SK-N-SH (cell line): ENCODE results near the gene HMGB1. TPM values are rescaled to one million over a fixed set of nuclear protein-coding genes. Genes with fewer than 3 reads are reported as not detected.

Experiments
- CTCF ChIA-PET: fragments of 300-600, 350-600 bp; formaldehyde crosslinking; extraction: SDS; loops from one replicate; lab custom pipeline; 2021; lab: Yijun Ruan, JAX
- POLR2A ChIA-PET: fragments of 350-600 bp; sonication (Branson Sonifier 250); formaldehyde crosslinking; extraction: SDS; loops from one replicate; lab custom pipeline; 2020; ENCODE audit warnings: antibody characterized with exemption, inconsistent platforms; lab: Yijun Ruan, JAX
- DNase-seq: peaks from one replicate; pipeline ENCODE4 v3.0.0; 2012
- H2AFZ ChIP-seq: fragments of 200-600 bp; sonication (generic); 2 replicates; pipeline ENCODE4 v1.8.1; 2016; ENCODE audit warnings: antibody characterized with exemption, mild to moderate bottlenecking, low read depth
- H3F3A ChIP-seq: fragments of 200-600 bp; sonication (generic); replicated peaks from 2 replicates; pipeline ENCODE3; 2016; ENCODE audit warnings: antibody characterized with exemption, mild to moderate bottlenecking; ENCODE audit not compliant: insufficient read depth
- H3K27ac ChIP-seq, 2 experiments: fragments of 200-500 bp in 1 of 2; fragments of 200-600 bp in 1 of 2; sonication (Bioruptor generic) in 1 of 2; sonication (generic), shearing (Covaris generic) in 1 of 2; 2 replicates each; pipeline versions ENCODE4 v1.5.1 to v1.6.1; 2014 to 2016; ENCODE audit warnings: low read depth in 2 of 2, inconsistent platforms in 1 of 2, low read length in 1 of 2, mild to moderate bottlenecking in 1 of 2, mixed read lengths in 1 of 2
- H3K27me3 ChIP-seq: fragments of 200-600 bp; sonication (generic), shearing (Covaris generic); 2 replicates; pipeline ENCODE4 v1.6.1; 2016; ENCODE audit warnings: mixed run types; ENCODE audit not compliant: insufficient read depth
- H3K36me3 ChIP-seq, 2 experiments: fragments of 200-500 bp in 1 of 2; fragments of 200-600 bp in 1 of 2; sonication (Bioruptor generic) in 1 of 2; sonication (generic) in 1 of 2; replicated peaks in 1 of 2; 2 replicates each; pipeline versions ENCODE3 to v1.5.1; 2014 to 2016; ENCODE audit warnings: low read length in 1 of 2, mild to moderate bottlenecking in 1 of 2; ENCODE audit not compliant: insufficient read depth in 2 of 2, control insufficient read depth in 1 of 2
- H3K4me1 ChIP-seq, 2 experiments: fragments of 200-500 bp in 1 of 2; fragments of 200-600 bp in 1 of 2; sonication (Bioruptor generic) in 1 of 2; sonication (generic), shearing (Covaris generic) in 1 of 2; 2 replicates each; pipeline versions ENCODE4 v1.5.1 to v1.6.1; 2014 to 2016; ENCODE audit warnings: low read depth in 1 of 2, low read length in 1 of 2, mixed run types in 1 of 2; ENCODE audit not compliant: insufficient read depth in 2 of 2, control insufficient read depth in 1 of 2
- H3K4me2 ChIP-seq: fragments of 200-600 bp; sonication (generic), shearing (Covaris generic); 2 replicates; pipeline ENCODE4 v1.6.1; 2017; ENCODE audit warnings: mixed run types
- H3K4me3 ChIP-seq, 2 experiments: fragments of 200-500 bp in 1 of 2; fragments of 200-600 bp in 1 of 2; sonication (Bioruptor generic) in 1 of 2; sonication (generic), shearing (Covaris generic) in 1 of 2; 2 replicates each; pipeline versions ENCODE4 v1.5.1 to v1.8.1; 2014 to 2016; ENCODE audit warnings: low read depth in 2 of 2, inconsistent platforms in 1 of 2, low read length in 1 of 2, mild to moderate bottlenecking in 1 of 2, mixed read lengths in 1 of 2, moderate library complexity in 1 of 2
- H3K79me2 ChIP-seq: fragments of 200-600 bp; sonication (generic); 2 replicates; pipeline ENCODE4 v1.8.1; 2017; ENCODE audit warnings: mild to moderate bottlenecking; ENCODE audit not compliant: insufficient read depth
- H3K9ac ChIP-seq: fragments of 200-600 bp; sonication (generic); 2 replicates; pipeline ENCODE4 v1.6.1; 2017; ENCODE audit warnings: mixed run types
- H3K9me2 ChIP-seq: fragments of 200-600 bp; sonication (generic); 2 replicates; pipeline ENCODE4 v1.6.1; 2017; ENCODE audit warnings: mixed run types
- H3K9me3 ChIP-seq: fragments of 200-600 bp; sonication (generic); 2 replicates; pipeline ENCODE4 v1.6.1; 2017; ENCODE audit warnings: mixed run types, mild to moderate bottlenecking, moderate library complexity
- H4K20me1 ChIP-seq: fragments of 200-600 bp; sonication (generic); 2 replicates; pipeline ENCODE4 v1.6.1; 2017; ENCODE audit warnings: mild to moderate bottlenecking, mixed run types; ENCODE audit not compliant: insufficient read depth
- CTCF ChIP-seq: fragments of 200-600 bp; sonication (generic); IDR thresholded peaks from 2 replicates; pipeline ENCODE4 v1.6.1; 2017; ENCODE audit warnings: antibody characterized with exemption, mild to moderate bottlenecking, moderate library complexity
- ELF1 ChIP-seq: IDR thresholded peaks from 2 replicates; pipeline ENCODE4 v1.4.0; 2012
- EP300 ChIP-seq, 2 experiments: IDR thresholded peaks; 2 replicates each; pipeline versions ENCODE4 v1.4.0 to v1.6.1; 2012; ENCODE audit warnings: borderline replicate concordance in 1 of 2, low read depth in 1 of 2, low read length in 1 of 2
- IRF3 ChIP-seq: fragments of 150-350 bp; IDR thresholded peaks from 2 replicates; pipeline ENCODE4 v1.6.1; 2016; ENCODE audit warnings: mild to moderate bottlenecking, low read depth, low read length
- JUND ChIP-seq: IDR thresholded peaks from 2 replicates; pipeline ENCODE4 v1.4.0; 2012
- MAX ChIP-seq: IDR thresholded peaks from 2 replicates; pipeline ENCODE4 v1.4.0; 2012; ENCODE audit warnings: low read depth
- MEF2A ChIP-seq: IDR thresholded peaks from 2 replicates; pipeline ENCODE4 v1.4.0; 2012; ENCODE audit warnings: low read depth, borderline replicate concordance
- NFIC ChIP-seq: IDR thresholded peaks from 2 replicates; pipeline ENCODE4 v1.4.0; 2012; ENCODE audit warnings: borderline replicate concordance
- NRF1 ChIP-seq: IDR thresholded peaks from 2 replicates; pipeline ENCODE4 v1.6.1; 2012; ENCODE audit warnings: low read depth, mild to moderate bottlenecking, low read length
- RAD21 ChIP-seq: IDR thresholded peaks from 2 replicates; pipeline ENCODE4 v1.6.1; 2012; ENCODE audit warnings: mild to moderate bottlenecking, low read length
- RCOR1 ChIP-seq: fragments of 150-350 bp; IDR thresholded peaks from 2 replicates; pipeline ENCODE4 v1.6.1; 2017; ENCODE audit warnings: antibody characterized with exemption, low read length
- REST ChIP-seq: IDR thresholded peaks from 2 replicates; pipeline ENCODE4 v1.6.1; 2012; ENCODE audit warnings: mild to moderate bottlenecking, low read depth, low read length, moderate library complexity
- RFX5 ChIP-seq: IDR thresholded peaks from 2 replicates; pipeline ENCODE4 v1.6.1; 2012; ENCODE audit warnings: mild to moderate bottlenecking, improper control_type of control experiment, low read length
- SIN3A ChIP-seq: IDR thresholded peaks from 2 replicates; pipeline ENCODE4 v1.6.1; 2012; ENCODE audit warnings: low read depth, mild to moderate bottlenecking, low read length, moderate library complexity, borderline replicate concordance
- TAF1 ChIP-seq: IDR thresholded peaks from 2 replicates; pipeline ENCODE4 v1.6.1; 2012; ENCODE audit warnings: low read depth, mild to moderate bottlenecking, low read length, moderate library complexity, borderline replicate concordance
- TEAD4 ChIP-seq: IDR thresholded peaks from 2 replicates; pipeline ENCODE4 v1.4.0; 2012; ENCODE audit warnings: mild to moderate bottlenecking, borderline replicate concordance; ENCODE audit not compliant: insufficient read depth
- USF1 ChIP-seq: IDR thresholded peaks from 2 replicates; pipeline ENCODE4 v1.4.0; 2012; ENCODE audit warnings: low read depth, borderline replicate concordance
- ZBTB33 ChIP-seq: IDR thresholded peaks from 2 replicates; pipeline ENCODE4 v1.4.0; 2012; ENCODE audit warnings: low read depth, borderline replicate concordance
- WGBS: methylation state at CpG from one replicate; pipeline ENCODE4 v1.1.6; 2017; ENCODE audit warnings: low lambda C conversion rate; 5-methylcytosine and 5-hydroxymethylcytosine counted together
- polyA plus RNA-seq, 3 experiments: library from polyadenylated mRNA; depleted of rRNA; stranded (reverse); fragments of >200 nt; gene quantifications; 2 replicates each; pipeline ENCODE4 v1.2.3, GENCODE V29; 2012

HMGB1 gene
- polyA plus RNA-seq, 1 of the 3 experiments (the other 2 are of a cell fraction): 166 TPM

GRCh38 chr13:30510811-30511371 lies 45.2 kb upstream of the HMGB1 start (continued):
- TF ChIP-seq NFIC: no peak

- Histone ChIP-seq H3K27ac (no peak overlapping the region), H2AFZ (no peak overlapping the region), H3K27me3 (no peaks in the 10 kb centered on the region), H3K4me1 (no peaks in the 10 kb centered on the region), H4K20me1 (no peaks in the 10 kb centered on the region), H3K36me3 (no peaks in the 10 kb centered on the region), H3K9me2 (no peaks in the 10 kb centered on the region), H3K4me3 (no peak overlapping the region), H3K9ac (no peak overlapping the region), H3F3A (no peaks in the 10 kb centered on the region), H3K4me2 (no peak overlapping the region), H3K79me2 (no peaks in the 10 kb centered on the region), H3K9me3 (no peaks in the 10 kb centered on the region)
- TF ChIP-seq TEAD4 (no peak), ZBTB33 (no peak), CTCF (no peak), NFIC (no peak), USF1 (no peak), JUND (no peak), RAD21 (no peak), ELF1 (no peak), NRF1 (no peak), IRF3 (no peak), SIN3A (no peak), RCOR1 (no peak), MAX (no peak), TAF1 (no peak), EP300 (IDR thresholded peaks at IDR 0.05; ENCODE audit: borderline replicate concordance in 1 of 2, low read depth in 1 of 2, low read length in 1 of 2) (no peak), REST (no peak), RFX5 (no peak), MEF2A (no peak)
- CTCF ChIA-PET: no interaction called here
- DNase-seq: no peak
- POLR2A ChIA-PET: no interaction called here
- WGBS: 87% methylated on average over 4 of the region's 4 CpGs
These were observed 44.4 kb upstream of the HMGB1 start for GRCh38 chr13:30510091-30510490.
